T-helper 2 cell treated with Interferon-gamma antibody and Interleukin-4, amounts not matched to agents 5 μg/mL and 100 μg/mL, for 36 hours (primary cell): ENCODE data around the gene NUDT5.
A peak's percentile ranks its signal among the peaks of the same experiment; 100 is the strongest.
"Not testable (repeated sequence)": the region's sequence is repeated elsewhere in the genome, so short reads cannot be mapped to it uniquely, and the experiment has no call there.

Experiments
- DNase-seq: peaks from one replicate; pipeline ENCODE4 v3.0.0; 2021; ENCODE audit warnings: low spot score
- H3K27ac Mint-ChIP-seq: one replicate; pipeline ENCODE4 v1.8.0; 2021; ENCODE audit warnings: mild to moderate bottlenecking, mixed read lengths
- H3K27me3 Mint-ChIP-seq: one replicate; pipeline ENCODE4 v1.8.0; 2021; ENCODE audit warnings: low read depth, mixed read lengths
- H3K36me3 Mint-ChIP-seq: one replicate; pipeline ENCODE4 v1.8.0; 2021; ENCODE audit warnings: low read depth, mixed read lengths
- H3K4me1 Mint-ChIP-seq: one replicate; pipeline ENCODE4 v1.8.0; 2021; ENCODE audit warnings: low read depth, mixed read lengths
- H3K4me3 Mint-ChIP-seq: one replicate; pipeline ENCODE4 v1.8.0; 2022; ENCODE audit warnings: mild to moderate bottlenecking, moderate library complexity, mixed read lengths
- H3K9me3 Mint-ChIP-seq: one replicate; pipeline ENCODE4 v1.8.0; 2021; ENCODE audit warnings: mixed read lengths

NUDT5 gene

GRCh38 chr10:12193193-12193592 is 2.5 kb downstream of the NUDT5 start:
- Mint-ChIP-seq H3K27ac (peak overlapping the region; percentile 27), H3K36me3 (peaks cover 22% of the 10 kb centered on the region), H3K27me3 (no peaks in the 10 kb centered on the region), H3K9me3 (no peaks in the 10 kb centered on the region), H3K4me3 (no peak overlapping the region), H3K4me1 (peaks cover 30% of the 10 kb centered on the region)
- DNase-seq: no peak

GRCh38 chr10:12191715-12192114 is 4.0 kb downstream of the NUDT5 start:
- H3K4me3 Mint-ChIP-seq: no peak overlapping the region
- peak overlapping the region; percentile 52 for H3K27ac Mint-ChIP-seq
- no peaks in the 10 kb centered on the region for H3K27me3 Mint-ChIP-seq
- H3K4me1 Mint-ChIP-seq: peaks cover 33% of the 10 kb centered on the region
- DNase-seq: no peak
- no peaks in the 10 kb centered on the region for H3K9me3 Mint-ChIP-seq
- peaks cover 33% of the 10 kb centered on the region for H3K36me3 Mint-ChIP-seq

- H3K36me3 Mint-ChIP-seq: peaks cover 47% of the 10 kb centered on the region
- no peaks in the 10 kb centered on the region for H3K27me3 Mint-ChIP-seq
- H3K4me3 Mint-ChIP-seq: no peak overlapping the region
- peaks cover 36% of the 10 kb centered on the region for H3K4me1 Mint-ChIP-seq
- DNase-seq: no peak
- H3K9me3 Mint-ChIP-seq: no peaks in the 10 kb centered on the region
- no peak overlapping the region for H3K27ac Mint-ChIP-seq
Observed at GRCh38 chr10:12189426-12189825, 6.3 kb downstream of the NUDT5 start.

GRCh38 chr10:12188656-12189055 is 7.0 kb downstream of the NUDT5 start:
- Mint-ChIP-seq H3K27ac (no peak overlapping the region), H3K9me3 (no peaks in the 10 kb centered on the region), H3K27me3 (no peaks in the 10 kb centered on the region), H3K4me1 (peaks cover 32% of the 10 kb centered on the region), H3K36me3 (peaks cover 50% of the 10 kb centered on the region), H3K4me3 (no peak overlapping the region)
- no peak for DNase-seq

GRCh38 chr10:12187321-12187905 is 8.3 kb downstream of the NUDT5 start:
- Mint-ChIP-seq H3K27ac (peak overlapping the region; percentile 28), H3K9me3 (no peaks in the 10 kb centered on the region), H3K4me3 (no peak overlapping the region), H3K4me1 (peaks cover 29% of the 10 kb centered on the region), H3K27me3 (no peaks in the 10 kb centered on the region), H3K36me3 (peaks cover 53% of the 10 kb centered on the region)
- no peak for DNase-seq

- H3K36me3 Mint-ChIP-seq: peaks cover 58% of the 10 kb centered on the region
- DNase-seq: no peak
- no peaks in the 10 kb centered on the region for H3K9me3 Mint-ChIP-seq
- H3K27ac Mint-ChIP-seq: peak overlapping the region; percentile 64
- no peak overlapping the region for H3K4me3 Mint-ChIP-seq
- no peaks in the 10 kb centered on the region for H3K27me3 Mint-ChIP-seq
- peaks cover 22% of the 10 kb centered on the region for H3K4me1 Mint-ChIP-seq
Observed at GRCh38 chr10:12186323-12186722, 9.4 kb downstream of the NUDT5 start.

- no peak for DNase-seq
- Mint-ChIP-seq H3K36me3 (peaks cover 73% of the 10 kb centered on the region), H3K27ac (no peak overlapping the region), H3K9me3 (no peaks in the 10 kb centered on the region), H3K27me3 (no peaks in the 10 kb centered on the region), H3K4me3 (no peak overlapping the region), H3K4me1 (peaks cover 35% of the 10 kb centered on the region)
Observed at GRCh38 chr10:12184165-12184564, 11.5 kb downstream of the NUDT5 start.

- Mint-ChIP-seq H3K27me3 (no peaks in the 10 kb centered on the region), H3K4me3 (peak overlapping the region; percentile 42), H3K36me3 (peaks cover 61% of the 10 kb centered on the region), H3K4me1 (peaks cover 24% of the 10 kb centered on the region), H3K9me3 (no peaks in the 10 kb centered on the region), H3K27ac (peak overlapping the region; percentile 91)
- peak; percentile 74 for DNase-seq
Observed at GRCh38 chr10:12181065-12181775, 14.5 kb downstream of the NUDT5 start.

- Mint-ChIP-seq H3K36me3 (peaks cover 56% of the 10 kb centered on the region), H3K9me3 (no peaks in the 10 kb centered on the region), H3K27ac (peak overlapping the region; percentile 91), H3K4me3 (no peak overlapping the region), H3K27me3 (no peaks in the 10 kb centered on the region), H3K4me1 (peaks cover 22% of the 10 kb centered on the region)
- no peak for DNase-seq
Observed at GRCh38 chr10:12180221-12180974, 15.3 kb downstream of the NUDT5 start.

GRCh38 chr10:12179606-12180170 is 16.0 kb downstream of the NUDT5 start:
- H3K27me3 Mint-ChIP-seq: no peaks in the 10 kb centered on the region
- no peaks in the 10 kb centered on the region for H3K9me3 Mint-ChIP-seq
- peaks cover 50% of the 10 kb centered on the region for H3K36me3 Mint-ChIP-seq
- H3K4me1 Mint-ChIP-seq: peaks cover 20% of the 10 kb centered on the region
- no peak overlapping the region for H3K4me3 Mint-ChIP-seq
- DNase-seq: no peak
- peak overlapping the region; percentile 91 for H3K27ac Mint-ChIP-seq

- no peaks in the 10 kb centered on the region for H3K27me3 Mint-ChIP-seq
- no peak for DNase-seq
- peaks cover 49% of the 10 kb centered on the region for H3K36me3 Mint-ChIP-seq
- peaks cover 20% of the 10 kb centered on the region for H3K4me1 Mint-ChIP-seq
- no peak overlapping the region for H3K4me3 Mint-ChIP-seq
- H3K27ac Mint-ChIP-seq: no peak overlapping the region
- H3K9me3 Mint-ChIP-seq: no peaks in the 10 kb centered on the region
Observed at GRCh38 chr10:12177642-12178041, 18.0 kb downstream of the NUDT5 start.

- H3K27ac Mint-ChIP-seq, H3K4me3 Mint-ChIP-seq: not testable (repeated sequence)
Observed at GRCh38 chr10:12171512-12171911, 24.2 kb downstream of the NUDT5 start.

GRCh38 chr10:12165999-12166775 is 29.5 kb downstream of the NUDT5 start:
- Mint-ChIP-seq H3K36me3 (peaks cover 50% of the 10 kb centered on the region), H3K4me3 (no peak overlapping the region), H3K27me3 (no peaks in the 10 kb centered on the region), H3K9me3 (no peaks in the 10 kb centered on the region), H3K27ac (no peak overlapping the region), H3K4me1 (no peaks in the 10 kb centered on the region)
- no peak for DNase-seq

More at GRCh38 chr10:12171512-12171911, 24.2 kb downstream of the NUDT5 start:
- DNase-seq, H3K9me3 Mint-ChIP-seq, H3K27me3 Mint-ChIP-seq, H3K4me1 Mint-ChIP-seq: not testable (repeated sequence)
- H3K36me3 Mint-ChIP-seq: peaks cover 46% of the 10 kb centered on the region
